Measurements from ENCODE around the gene HIRA. TPM values are rescaled to one million over a fixed set of nuclear protein-coding genes. Genes with fewer than 3 reads are reported as not detected.

HIRA gene
- total and polyA plus RNA-seq, 10 donors: 8.9 to 31.7 (median 24.6) TPM

- no peak for DNase-seq
- 92 to 98% (median 97%) methylated on average over 6 of the region's 6 CpGs for WGBS, 5 donors
- no peak overlapping the region for H3K4me3 ChIP-seq
- intact Hi-C loops (cut with DNase I; ENCODE audit: low total_unique reads): no loop called here
- no peaks in the 10 kb centered on the region for H3K27me3 ChIP-seq (replicated peaks in 1 of 7)
- H3K36me3 ChIP-seq: peaks cover 0 to 59% (median 40%) of the 10 kb centered on the region in 6 donors
- H3K4me1 ChIP-seq: peaks cover 0 to 32% (median 14%) of the 10 kb centered on the region in 6 donors
- H3K27ac ChIP-seq: no peak overlapping the region
- TF ChIP-seq CTCF (IDR thresholded peaks at IDR 0.05 in 8 of 11, conservative IDR thresholded peaks at IDR 0.05 in 3 of 11) (no peak), POLR2AphosphoS5 (IDR thresholded peaks at IDR 0.05) (no peak), POLR2A (IDR thresholded peaks at IDR 0.05) (no peak)
- H3K9me3 ChIP-seq: no peaks in the 10 kb centered on the region
Measured at GRCh38 chr22:19410941-19411689, 20.4 kb downstream of the HIRA start.

GRCh38 chr22:19407649-19408606 lies 23.6 kb downstream of the HIRA start:
- TF ChIP-seq CTCF (IDR thresholded peaks at IDR 0.05 in 8 of 11, conservative IDR thresholded peaks at IDR 0.05 in 3 of 11) (no peak), POLR2A (IDR thresholded peaks at IDR 0.05) (no peak)
- 80 to 92% (median 88%) methylated on average over 15 to 16 of the region's 16 CpGs for WGBS, 5 donors
- Histone ChIP-seq H3K4me1 (peaks cover 0 to 16% (median 5%) of the 10 kb centered on the region in 6 donors), H3K27me3 (replicated peaks in 1 of 7) (no peaks in the 10 kb centered on the region), H3K4me3 (no peak overlapping the region), H3K36me3 (peaks cover 0 to 88% (median 49%) of the 10 kb centered on the region in 6 donors), H3K27ac (no peak overlapping the region), H3K9me3 (no peaks in the 10 kb centered on the region)
- intact Hi-C loops (cut with DNase I; ENCODE audit: low total_unique reads): no loop called here
- DNase-seq: no peak

GRCh38 chr22:19406846-19407245 lies 24.7 kb downstream of the HIRA start:
- Histone ChIP-seq H3K9me3 (no peaks in the 10 kb centered on the region), H3K27ac (no peak overlapping the region), H3K4me3 (no peak overlapping the region), H3K36me3 (peaks cover 0 to 97% (median 51%) of the 10 kb centered on the region in 6 donors), H3K27me3 (replicated peaks in 1 of 7) (no peaks in the 10 kb centered on the region), H3K4me1 (peaks cover 0 to 8% (median 1%) of the 10 kb centered on the region in 6 donors)
- DNase-seq: no peak
- 92 to 98% (median 95%) methylated on average over 4 of the region's 4 CpGs for WGBS, 5 donors
- TF ChIP-seq CTCF (IDR thresholded peaks at IDR 0.05 in 8 of 11, conservative IDR thresholded peaks at IDR 0.05 in 3 of 11): no peak
- no peak for TF ChIP-seq POLR2A (IDR thresholded peaks at IDR 0.05)
- TF ChIP-seq POLR2AphosphoS5 (IDR thresholded peaks at IDR 0.05): no peak
- intact Hi-C loops (cut with DNase I; ENCODE audit: low total_unique reads): no loop called here
